ENCODE results near the gene CFAP54.

- TF ChIP-seq EZH2 (IDR thresholded peaks at IDR 0.05; ENCODE audit: borderline replicate concordance, insufficient read depth, low read length, poor library complexity, severe bottlenecking) (no peak), CTCF (IDR thresholded peaks at IDR 0.05; ENCODE audit: poor library complexity, severe bottlenecking) (no peak), MXI1 (conservative IDR thresholded peaks at IDR 0.05; ENCODE audit: poor library complexity, severe bottlenecking) (no peak), REST (IDR thresholded peaks at IDR 0.05; ENCODE audit: borderline replicate concordance) (no peak), TAF1 (IDR thresholded peaks at IDR 0.05; ENCODE audit: low read depth) (no peak)
Measured at GRCh38 chr12:96879301-96879700, 389.9 kb downstream of the CFAP54 start.

Data from neural cell (in vitro differentiated cells).